Gastrocnemius medialis (tissue), 4 donors: ENCODE results near the gene TRIM36.

Experiments
- POLR2A ChIP-seq, 2 donors: fragments of 450-650 bp; IDR thresholded peaks; one replicate each; pipeline ENCODE4 v1.6.1; 2017; ENCODE audit warnings: antibody characterized with exemption in 2 of 2, mild to moderate bottlenecking in 2 of 2, moderate library complexity in 2 of 2
- TF ChIP-seq, protein P1 (sequence below), 5 experiments: fragments of 450-650 bp in 3 of 5; fragments of 200-600 bp in 2 of 5; sonication (generic) in 2 of 5; IDR thresholded peaks in 4 of 5; conservative IDR thresholded peaks in 1 of 5; 1 replicate in 4 of 5; 2 replicates in 1 of 5; pipeline ENCODE4 v1.5.1; 2016 to 2019; ENCODE audit warnings: antibody characterized with exemption in 5 of 5, mild to moderate bottlenecking in 3 of 5, moderate library complexity in 3 of 5

DNA sequence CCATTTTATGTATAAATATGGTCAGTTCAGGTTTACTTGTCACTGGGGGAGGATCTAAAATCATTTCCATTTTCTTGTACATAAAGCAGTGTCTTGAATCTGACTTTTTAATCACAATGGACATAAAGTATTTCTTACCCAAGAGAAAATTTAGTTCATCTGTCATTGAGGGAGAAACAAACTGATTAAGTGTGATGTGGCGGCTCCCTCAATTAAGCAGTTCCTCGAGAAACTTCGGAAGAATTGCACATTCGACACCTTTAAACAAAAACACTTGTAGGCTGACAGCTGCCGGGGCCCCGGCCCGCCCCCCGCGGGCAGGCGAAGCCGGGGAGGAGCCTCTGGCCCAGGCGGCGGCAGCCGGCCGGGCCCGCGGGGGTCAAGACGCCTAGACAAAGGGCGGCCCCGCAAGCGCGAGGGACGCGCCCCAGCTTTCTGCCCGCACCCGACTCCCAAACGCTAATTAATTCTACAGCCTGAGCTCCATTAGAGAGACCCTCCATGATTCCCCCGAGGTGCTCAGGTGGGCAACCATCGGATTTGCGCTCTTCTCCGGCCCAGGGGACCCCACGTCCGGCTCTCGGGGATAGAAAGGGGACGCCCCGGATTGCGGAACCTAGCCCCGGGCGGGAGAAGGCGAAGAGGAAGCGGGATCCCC is 750 bp downstream of the TRIM36 start:
- TF ChIP-seq, protein P1, sequence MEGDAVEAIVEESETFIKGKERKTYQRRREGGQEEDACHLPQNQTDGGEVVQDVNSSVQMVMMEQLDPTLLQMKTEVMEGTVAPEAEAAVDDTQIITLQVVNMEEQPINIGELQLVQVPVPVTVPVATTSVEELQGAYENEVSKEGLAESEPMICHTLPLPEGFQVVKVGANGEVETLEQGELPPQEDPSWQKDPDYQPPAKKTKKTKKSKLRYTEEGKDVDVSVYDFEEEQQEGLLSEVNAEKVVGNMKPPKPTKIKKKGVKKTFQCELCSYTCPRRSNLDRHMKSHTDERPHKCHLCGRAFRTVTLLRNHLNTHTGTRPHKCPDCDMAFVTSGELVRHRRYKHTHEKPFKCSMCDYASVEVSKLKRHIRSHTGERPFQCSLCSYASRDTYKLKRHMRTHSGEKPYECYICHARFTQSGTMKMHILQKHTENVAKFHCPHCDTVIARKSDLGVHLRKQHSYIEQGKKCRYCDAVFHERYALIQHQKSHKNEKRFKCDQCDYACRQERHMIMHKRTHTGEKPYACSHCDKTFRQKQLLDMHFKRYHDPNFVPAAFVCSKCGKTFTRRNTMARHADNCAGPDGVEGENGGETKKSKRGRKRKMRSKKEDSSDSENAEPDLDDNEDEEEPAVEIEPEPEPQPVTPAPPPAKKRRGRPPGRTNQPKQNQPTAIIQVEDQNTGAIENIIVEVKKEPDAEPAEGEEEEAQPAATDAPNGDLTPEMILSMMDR (IDR thresholded peaks at IDR 0.05 in 4 of 5, conservative IDR thresholded peaks at IDR 0.05 in 1 of 5) = no peak
- TF ChIP-seq POLR2A (IDR thresholded peaks at IDR 0.05) = no peak
